H9 (cell line): ENCODE measurements around the gene CXCL14. TPM values are rescaled to one million over a fixed set of nuclear protein-coding genes. Genes with fewer than 3 reads are reported as not detected.

Experiments used
- DNase-seq: peaks from one replicate; pipeline ENCODE4 v3.0.0-alpha.2; 2017
- H2AFZ ChIP-seq: one replicate; pipeline ENCODE4 v1.6.1; 2013; ENCODE audit warnings: mild to moderate bottlenecking, low read length, control low read depth, moderate library complexity
- H2AK5ac ChIP-seq: 2 replicates; pipeline ENCODE4 v1.6.1; 2013; ENCODE audit warnings: low read length, control low read depth, mixed read lengths; ENCODE audit not compliant: insufficient read length
- H2BK120ac ChIP-seq: one replicate; pipeline ENCODE4 v1.6.1; 2013; ENCODE audit warnings: low read depth, mild to moderate bottlenecking, low read length, control low read depth, inconsistent platforms; ENCODE audit not compliant: poor library complexity, severe bottlenecking
- H2BK12ac ChIP-seq: 2 replicates; pipeline ENCODE4 v1.6.1; 2013; ENCODE audit warnings: low read length, control low read depth, mixed read lengths, low read depth; ENCODE audit not compliant: insufficient read length
- H2BK15ac ChIP-seq: 2 replicates; pipeline ENCODE4 v1.6.1; 2013; ENCODE audit warnings: low read depth, low read length, control low read depth
- H2BK20ac ChIP-seq: one replicate; pipeline ENCODE4 v1.6.1; 2013; ENCODE audit warnings: low read depth, mild to moderate bottlenecking, low read length, control low read depth, inconsistent platforms; ENCODE audit not compliant: poor library complexity, severe bottlenecking
- H2BK5ac ChIP-seq: 2 replicates; pipeline ENCODE4 v1.6.1; 2013; ENCODE audit warnings: low read length, control low read depth, mixed read lengths; ENCODE audit not compliant: insufficient read length
- H3K14ac ChIP-seq: 2 replicates; pipeline ENCODE4 v1.6.1; 2013; ENCODE audit warnings: low read length, control low read depth; ENCODE audit not compliant: insufficient read depth
- H3K18ac ChIP-seq: 2 replicates; pipeline ENCODE4 v1.6.1; 2013; ENCODE audit warnings: low read depth, mild to moderate bottlenecking, mixed read lengths, low read length, control low read depth; ENCODE audit not compliant: insufficient read length
- H3K23ac ChIP-seq: 2 replicates; pipeline ENCODE4 v1.6.1; 2013; ENCODE audit warnings: low read length, control low read depth, mixed read lengths, low read depth; ENCODE audit not compliant: insufficient read length
- H3K23me2 ChIP-seq: 2 replicates; pipeline ENCODE4 v1.6.1; 2013; ENCODE audit warnings: low read depth, mild to moderate bottlenecking, mixed read lengths, low read length, control low read depth; ENCODE audit not compliant: insufficient read length, poor library complexity, severe bottlenecking
- H3K27ac ChIP-seq: 2 replicates; pipeline ENCODE4 v1.5.1; 2013; ENCODE audit warnings: low read length, control low read depth, mixed read lengths, low read depth; ENCODE audit not compliant: insufficient read length
- H3K27me3 ChIP-seq: 2 replicates; pipeline ENCODE4 v1.6.1; 2013; ENCODE audit warnings: low read length, control low read depth, inconsistent platforms; ENCODE audit not compliant: insufficient read depth
- H3K4ac ChIP-seq: 2 replicates; pipeline ENCODE4 v1.6.1; 2013; ENCODE audit warnings: low read depth, mild to moderate bottlenecking, control low read depth, inconsistent platforms, low read length, moderate library complexity
- H3K4me1 ChIP-seq: 2 replicates; pipeline ENCODE4 v1.6.1; 2013; ENCODE audit warnings: low read length, control low read depth, inconsistent platforms; ENCODE audit not compliant: insufficient read depth
- H3K4me2 ChIP-seq: 2 replicates; pipeline ENCODE4 v1.6.1; 2013; ENCODE audit warnings: low read length, control low read depth, mixed read lengths; ENCODE audit not compliant: insufficient read length, insufficient read depth
- H3K56ac ChIP-seq: 2 replicates; pipeline ENCODE4 v1.6.1; 2013; ENCODE audit warnings: low read depth, mild to moderate bottlenecking, mixed read lengths, low read length, control low read depth; ENCODE audit not compliant: insufficient read length
- H3K79me1 ChIP-seq: 2 replicates; pipeline ENCODE4 v1.6.1; 2013; ENCODE audit warnings: low read depth, mild to moderate bottlenecking, moderate library complexity, low read length, control low read depth, inconsistent platforms; ENCODE audit not compliant: insufficient read depth, poor library complexity, severe bottlenecking
- H3K79me2 ChIP-seq: 2 replicates; pipeline ENCODE4 v1.6.1; 2013; ENCODE audit warnings: low read length, control low read depth, inconsistent platforms; ENCODE audit not compliant: insufficient read depth
- H3K9ac ChIP-seq: 2 replicates; pipeline ENCODE4 v1.6.1; 2013; ENCODE audit warnings: low read length, control low read depth, mixed read lengths; ENCODE audit not compliant: insufficient read length; ENCODE audit errors: extremely low read depth
- H3K9me3 ChIP-seq: one replicate; pipeline ENCODE4 v1.6.1; 2013; ENCODE audit warnings: low read depth, low read length, inconsistent platforms; ENCODE audit not compliant: control insufficient read depth
- H3T11ph ChIP-seq: one replicate; pipeline ENCODE4 v1.6.1; 2013; ENCODE audit warnings: mild to moderate bottlenecking, low read length, control low read depth, inconsistent platforms
- H4K20me1 ChIP-seq: one replicate; pipeline ENCODE4 v1.6.1; 2013; ENCODE audit not compliant: control insufficient read depth, insufficient read length, insufficient read depth
- H4K5ac ChIP-seq: 2 replicates; pipeline ENCODE4 v1.6.1; 2013; ENCODE audit warnings: low read depth, mild to moderate bottlenecking, mixed read lengths, low read length, control low read depth; ENCODE audit not compliant: insufficient read length
- H4K8ac ChIP-seq: replicated peaks from 2 replicates; pipeline ENCODE4 v1.6.1; 2013; ENCODE audit warnings: low read length, control low read depth, mixed read lengths, low read depth; ENCODE audit not compliant: insufficient read length
- H4K91ac ChIP-seq: 2 replicates; pipeline ENCODE4 v1.6.1; 2013; ENCODE audit warnings: low read depth, mild to moderate bottlenecking, moderate library complexity, mixed read lengths, low read length, control low read depth; ENCODE audit not compliant: insufficient read length
- H3K27ac Mint-ChIP-seq, 3 experiments: 2 replicates in 2 of 3; 3 replicates in 1 of 3; pipeline ENCODE4 v1.8.0; 2020 to 2021; ENCODE audit warnings: mixed read lengths in 3 of 3, mild to moderate bottlenecking in 1 of 3, moderate library complexity in 1 of 3
- H3K27me3 Mint-ChIP-seq: 2 replicates; pipeline ENCODE4 v1.8.0; 2021; ENCODE audit warnings: low read depth, mild to moderate bottlenecking, moderate library complexity, mixed read lengths
- H3K36me3 Mint-ChIP-seq, 3 experiments: 2 replicates in 2 of 3; 3 replicates in 1 of 3; pipeline ENCODE4 v1.8.0; 2020 to 2021; ENCODE audit warnings: low read depth in 3 of 3, mixed read lengths in 3 of 3; ENCODE audit not compliant: insufficient read depth in 1 of 3
- H3K4me1 Mint-ChIP-seq, 2 experiments: 2 replicates each; pipeline ENCODE4 v1.8.0; 2020; ENCODE audit warnings: mixed read lengths in 2 of 2
- H3K4me3 Mint-ChIP-seq, 2 experiments: 2 replicates in 1 of 2; 3 replicates in 1 of 2; pipeline ENCODE4 v1.8.0; 2020 to 2021; ENCODE audit warnings: mild to moderate bottlenecking in 2 of 2, mixed read lengths in 2 of 2, moderate library complexity in 1 of 2
- H3K9me3 Mint-ChIP-seq, 2 experiments: 2 replicates in 1 of 2; 3 replicates in 1 of 2; pipeline ENCODE4 v1.8.0; 2020; ENCODE audit warnings: mild to moderate bottlenecking in 2 of 2, mixed read lengths in 2 of 2, moderate library complexity in 1 of 2
- CTCF ChIP-seq: fragments of 200-600 bp; sonication (generic); conservative IDR thresholded peaks from 3 replicates; pipeline ENCODE4 v1.8.0; 2021; ENCODE audit warnings: antibody characterized with exemption, mild to moderate bottlenecking
- WGBS: extraction: QIAGEN DNeasy Blood & Tissue Kit; methylation state at CpG from one replicate; pipeline ENCODE4 v1.1.7; 2013; ENCODE audit warnings: missing lambda C conversion rate, low lambda C conversion rate, mixed read lengths; ENCODE audit not compliant: insufficient read length; ENCODE audit errors: extremely low coverage; 5-methylcytosine and 5-hydroxymethylcytosine counted together
- total RNA-seq: library from RNA; stranded (reverse); gene quantifications from 2 replicates; pipeline ENCODE4 v1.2.1, GENCODE V29; 2021

CXCL14 gene
- total RNA-seq, 1 experiment from 2014 or later: 1.1 TPM

DNA sequence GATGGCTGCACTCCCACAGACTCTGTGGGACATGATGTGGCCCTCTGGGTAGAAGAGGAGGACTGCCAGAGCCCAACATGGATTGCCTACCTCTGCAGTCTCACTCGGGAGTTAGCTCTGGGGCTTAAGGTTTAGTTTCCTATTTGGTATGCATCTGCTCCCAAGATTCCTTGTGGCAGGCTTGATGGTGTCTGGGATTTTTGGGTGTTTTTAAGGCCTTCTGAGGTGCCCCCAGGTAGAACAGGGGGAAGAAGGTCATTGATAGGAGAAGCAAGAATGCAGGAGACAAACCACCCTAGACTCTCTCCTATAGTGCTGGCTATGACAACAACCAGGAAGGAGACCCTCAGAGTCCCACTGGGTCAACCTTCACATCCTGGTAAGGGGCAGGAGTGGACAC lies 46.7 kb upstream of the CXCL14 start:
- no peak overlapping the region for H3K23ac ChIP-seq
- H4K20me1 ChIP-seq: no peaks in the 10 kb centered on the region
- no peak overlapping the region for H2BK20ac ChIP-seq
- no peak overlapping the region for H2BK120ac ChIP-seq
- no peaks in the 10 kb centered on the region for H3K23me2 ChIP-seq
- whole genome bisulfite sequencing: no CpG with 5 or more reads among the region's 1 CpG
- Mint-ChIP-seq H3K4me3 (no peak overlapping the region), H3K36me3 (peaks cover 0 to 2% (median 0%) of the 10 kb centered on the region in 3 experiments; a peak in 1 of 7 replicates), H3K27me3 (peaks cover 12% of the 10 kb centered on the region), H3K4me1 (peaks cover 5 to 10% of the 10 kb centered on the region in 2 experiments; a peak in 2 of 4 replicates), H3K9me3 (peaks cover 0 to 3% of the 10 kb centered on the region in 2 experiments; a peak in 3 of 5 replicates), H3K27ac (no peak overlapping the region; a peak in 1 of 7 replicates)
- H3K79me2 ChIP-seq: no peaks in the 10 kb centered on the region
- H3K14ac ChIP-seq: no peak overlapping the region; the same call in 1 of the 2 replicates
- no peak overlapping the region for H2AFZ ChIP-seq
- no peak overlapping the region for H3K9ac ChIP-seq
- H3K4ac ChIP-seq: no peak overlapping the region
- no peak overlapping the region for H3K18ac ChIP-seq
- H4K5ac ChIP-seq: no peak overlapping the region
- H3K79me1 ChIP-seq: no peaks in the 10 kb centered on the region
- no peaks in the 10 kb centered on the region for H3K4me1 ChIP-seq
- H2BK15ac ChIP-seq: no peak overlapping the region
- H2AK5ac ChIP-seq: no peak overlapping the region
- DNase-seq: no peak
- TF ChIP-seq CTCF: no peak
- no peaks in the 10 kb centered on the region for H3K9me3 ChIP-seq
- no peak overlapping the region for H4K91ac ChIP-seq
- H2BK12ac ChIP-seq: no peak overlapping the region
- H3K27me3 ChIP-seq: no peaks in the 10 kb centered on the region
- no peak overlapping the region for H3T11ph ChIP-seq
- H3K56ac ChIP-seq: no peak overlapping the region
- no peak overlapping the region for H2BK5ac ChIP-seq
- H4K8ac ChIP-seq: no peak overlapping the region
- no peak overlapping the region for H3K27ac ChIP-seq
- no peak overlapping the region for H3K4me2 ChIP-seq
